PC-9 (cell line): ENCODE data around the gene DGKD.

Source experiments
- EZH2 ChIP-seq: fragments of 200-600 bp; sonication (generic); IDR thresholded peaks from 2 replicates; pipeline ENCODE4 v1.8.0; 2017; ENCODE audit warnings: antibody characterized with exemption, low read depth
- TF ChIP-seq, protein P1 (sequence below): fragments of 200-600 bp; sonication (generic); conservative IDR thresholded peaks from 2 replicates; pipeline ENCODE4 v1.6.1; 2017; ENCODE audit warnings: mixed run types, antibody characterized with exemption, mild to moderate bottlenecking, moderate library complexity

DNA sequence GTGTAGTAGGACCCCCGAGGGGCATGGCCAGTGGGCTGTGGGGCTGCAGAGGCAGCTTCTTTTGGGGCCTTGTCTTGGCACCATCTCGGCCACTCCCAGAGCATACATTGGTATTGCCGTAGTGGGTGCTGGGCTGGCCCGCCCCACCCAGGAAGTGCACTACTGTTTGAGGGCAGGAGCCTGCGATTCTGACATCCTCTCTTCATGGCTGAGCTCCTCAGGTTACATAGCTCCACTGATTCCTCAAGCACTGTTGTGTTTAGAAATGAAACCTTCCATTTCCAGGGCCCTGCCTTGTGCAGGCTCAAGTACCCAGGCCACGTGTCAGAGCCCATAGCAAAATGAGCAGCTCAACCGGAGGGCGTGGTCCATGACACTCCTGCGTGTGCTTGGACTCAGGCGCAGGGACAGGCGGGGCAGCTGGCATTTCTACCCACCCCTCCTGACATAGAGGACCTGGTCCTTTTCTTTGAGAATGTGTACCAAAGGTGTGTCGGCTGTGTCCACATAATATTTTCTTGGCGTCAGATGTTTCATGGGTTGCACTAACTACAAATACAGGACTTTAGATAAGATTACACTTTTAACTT is 67.9 kb downstream of the DGKD start:
- TF ChIP-seq, protein P1, sequence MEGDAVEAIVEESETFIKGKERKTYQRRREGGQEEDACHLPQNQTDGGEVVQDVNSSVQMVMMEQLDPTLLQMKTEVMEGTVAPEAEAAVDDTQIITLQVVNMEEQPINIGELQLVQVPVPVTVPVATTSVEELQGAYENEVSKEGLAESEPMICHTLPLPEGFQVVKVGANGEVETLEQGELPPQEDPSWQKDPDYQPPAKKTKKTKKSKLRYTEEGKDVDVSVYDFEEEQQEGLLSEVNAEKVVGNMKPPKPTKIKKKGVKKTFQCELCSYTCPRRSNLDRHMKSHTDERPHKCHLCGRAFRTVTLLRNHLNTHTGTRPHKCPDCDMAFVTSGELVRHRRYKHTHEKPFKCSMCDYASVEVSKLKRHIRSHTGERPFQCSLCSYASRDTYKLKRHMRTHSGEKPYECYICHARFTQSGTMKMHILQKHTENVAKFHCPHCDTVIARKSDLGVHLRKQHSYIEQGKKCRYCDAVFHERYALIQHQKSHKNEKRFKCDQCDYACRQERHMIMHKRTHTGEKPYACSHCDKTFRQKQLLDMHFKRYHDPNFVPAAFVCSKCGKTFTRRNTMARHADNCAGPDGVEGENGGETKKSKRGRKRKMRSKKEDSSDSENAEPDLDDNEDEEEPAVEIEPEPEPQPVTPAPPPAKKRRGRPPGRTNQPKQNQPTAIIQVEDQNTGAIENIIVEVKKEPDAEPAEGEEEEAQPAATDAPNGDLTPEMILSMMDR: no peak
- TF ChIP-seq EZH2: no peak
